IMR-90 (cell line): ENCODE results near the gene CROCC. TPM values are rescaled to one million over a fixed set of nuclear protein-coding genes. Genes with fewer than 3 reads are reported as not detected.

Experiments
- ATAC-seq: fragments of 200-7000 bp; cut with Tn5 transposase; 2 replicates; pipeline ENCODE4 v1.9.1; 2020; ENCODE audit warnings: low read depth, mild to moderate bottlenecking, moderate library complexity
- BruUV-seq: library from RNA; stranded (reverse); fragments of 400-500 nt; replicated peaks from 2 replicates; lab custom pipeline; 2021; lab: Mats Ljungman, UMichigan
- CTCF ChIA-PET: fragments of 300-600 bp; formaldehyde crosslinking; extraction: SDS; loops from one replicate; lab custom pipeline; 2021; ENCODE audit warnings: antibody characterized with exemption; lab: Yijun Ruan, JAX
- POLR2A ChIA-PET: fragments of 300-600 bp; sonication (Branson Sonifier 250); formaldehyde crosslinking; loops from one replicate; lab custom pipeline; 2022; ENCODE audit warnings: antibody characterized with exemption; ENCODE audit not compliant: unreplicated experiment; lab: Charles Lee
- DNase-seq: peaks from one replicate; pipeline ENCODE4 v3.0.0; 2013
- H2AFZ ChIP-seq: replicated peaks from 2 replicates; pipeline ENCODE3; 2013; ENCODE audit warnings: low read length, mild to moderate bottlenecking; ENCODE audit not compliant: poor library complexity
- H2AK5ac ChIP-seq: 2 replicates; pipeline ENCODE4 v1.6.1; 2013; ENCODE audit warnings: low read depth, low read length, inconsistent platforms
- H2AK9ac ChIP-seq: replicated peaks from 2 replicates; pipeline ENCODE3; 2013; ENCODE audit warnings: mild to moderate bottlenecking, low read depth, low read length, moderate library complexity; ENCODE audit not compliant: poor library complexity
- H2BK120ac ChIP-seq: 2 replicates; pipeline ENCODE4 v1.6.1; 2013; ENCODE audit warnings: low read depth, low read length, inconsistent platforms
- H2BK15ac ChIP-seq: 3 replicates; pipeline ENCODE4 v1.6.1; 2013; ENCODE audit warnings: low read depth, low read length, inconsistent platforms
- H2BK20ac ChIP-seq: 2 replicates; pipeline ENCODE4 v1.6.1; 2013; ENCODE audit warnings: low read depth, mild to moderate bottlenecking, inconsistent platforms, low read length, moderate library complexity
- H2BK5ac ChIP-seq: 2 replicates; pipeline ENCODE4 v1.6.1; 2013; ENCODE audit warnings: mild to moderate bottlenecking, low read depth, low read length, inconsistent platforms; ENCODE audit not compliant: poor library complexity, severe bottlenecking
- H3K14ac ChIP-seq: replicated peaks from 2 replicates; pipeline ENCODE4 v1.6.1; 2013; ENCODE audit warnings: low read depth, low read length, inconsistent platforms
- H3K18ac ChIP-seq: 2 replicates; pipeline ENCODE4 v1.6.1; 2013; ENCODE audit warnings: low read depth, low read length, control low read depth
- H3K23ac ChIP-seq: 2 replicates; pipeline ENCODE4 v1.6.1; 2013; ENCODE audit warnings: low read depth, low read length, inconsistent platforms
- H3K27ac ChIP-seq: 2 replicates; pipeline ENCODE4 v1.5.1; 2013; ENCODE audit warnings: mild to moderate bottlenecking, control low read depth, low read length; ENCODE audit not compliant: insufficient read depth
- H3K27me3 ChIP-seq: 2 replicates; pipeline ENCODE4 v1.6.1; 2013; ENCODE audit warnings: low read length; ENCODE audit not compliant: control insufficient read depth, insufficient read depth
- H3K36me3 ChIP-seq: 2 replicates; pipeline ENCODE4 v1.6.1; 2013; ENCODE audit warnings: low read length, mixed read lengths; ENCODE audit not compliant: control insufficient read depth, insufficient read depth
- H3K4ac ChIP-seq: 2 replicates; pipeline ENCODE4 v1.6.1; 2013; ENCODE audit warnings: low read depth, low read length, inconsistent platforms
- H3K4me1 ChIP-seq: 2 replicates; pipeline ENCODE4 v1.6.1; 2013; ENCODE audit warnings: low read length, mixed read lengths; ENCODE audit not compliant: control insufficient read depth, insufficient read depth
- H3K4me2 ChIP-seq: 2 replicates; pipeline ENCODE4 v1.6.1; 2013; ENCODE audit warnings: low read depth, mild to moderate bottlenecking, control low read depth, low read length, moderate library complexity
- H3K4me3 ChIP-seq: 2 replicates; pipeline ENCODE4 v1.5.1; 2013; ENCODE audit warnings: low read depth, mild to moderate bottlenecking, control low read depth, low read length, moderate library complexity; ENCODE audit not compliant: insufficient read depth
- H3K56ac ChIP-seq: 2 replicates; pipeline ENCODE4 v1.6.1; 2013; ENCODE audit warnings: low read length, inconsistent platforms; ENCODE audit not compliant: insufficient read depth; ENCODE audit errors: extremely low read depth
- H3K79me1 ChIP-seq, 2 experiments: 2 replicates each; pipeline ENCODE4 v1.6.1; 2013; ENCODE audit warnings: low read length in 2 of 2, inconsistent platforms in 1 of 2, low read depth in 1 of 2
- H3K9ac ChIP-seq: 2 replicates; pipeline ENCODE4 v1.6.1; 2013; ENCODE audit warnings: low read depth, low read length, control low read depth
- H3K9me1 ChIP-seq: 2 replicates; pipeline ENCODE4 v1.6.1; 2013; ENCODE audit warnings: low read length, inconsistent platforms; ENCODE audit not compliant: insufficient read depth
- H3K9me3 ChIP-seq: 2 replicates; pipeline ENCODE4 v1.6.1; 2013; ENCODE audit warnings: low read length; ENCODE audit not compliant: control insufficient read depth, insufficient read depth
- H4K20me1 ChIP-seq: 2 replicates; pipeline ENCODE4 v1.6.1; 2013; ENCODE audit warnings: low read length, inconsistent platforms; ENCODE audit not compliant: insufficient read depth
- H4K5ac ChIP-seq: 2 replicates; pipeline ENCODE4 v1.6.1; 2013; ENCODE audit warnings: mild to moderate bottlenecking, low read depth, low read length, control low read depth
- H4K8ac ChIP-seq, 2 experiments: 2 replicates each; pipeline ENCODE4 v1.6.1; 2013; ENCODE audit warnings: low read depth in 2 of 2, low read length in 2 of 2, control low read depth in 1 of 2, inconsistent platforms in 1 of 2
- H4K91ac ChIP-seq: 2 replicates; pipeline ENCODE4 v1.6.1; 2013; ENCODE audit warnings: low read depth, low read length, inconsistent platforms; ENCODE audit not compliant: insufficient read depth
- BHLHE40 ChIP-seq: fragments of 150-350 bp; IDR thresholded peaks from 2 replicates; pipeline ENCODE4 v1.6.1; 2016; ENCODE audit warnings: mild to moderate bottlenecking, low read depth, low read length
- CEBPB ChIP-seq: IDR thresholded peaks from 2 replicates; pipeline ENCODE4 v1.6.1; 2012; ENCODE audit warnings: low read depth, low read length, improper control_type of control experiment
- CHD1 ChIP-seq: IDR thresholded peaks from 2 replicates; pipeline ENCODE4 v1.6.1; 2012; ENCODE audit warnings: low read depth, low read length, improper control_type of control experiment
- ELK1 ChIP-seq: fragments of 150-350 bp; IDR thresholded peaks from 2 replicates; pipeline ENCODE4 v1.6.1; 2016; ENCODE audit warnings: low read depth, mild to moderate bottlenecking, low read length, moderate library complexity, borderline replicate concordance
- FOS ChIP-seq: fragments of 150-350 bp; IDR thresholded peaks from 2 replicates; pipeline ENCODE4 v1.6.1; 2016; ENCODE audit warnings: low read depth, low read length
- MAFK ChIP-seq: IDR thresholded peaks from 2 replicates; pipeline ENCODE4 v1.6.1; 2012; ENCODE audit warnings: low read depth, low read length, improper control_type of control experiment
- MAZ ChIP-seq: IDR thresholded peaks from 2 replicates; pipeline ENCODE4 v1.6.1; 2012; ENCODE audit warnings: low read depth, mild to moderate bottlenecking, low read length, improper control_type of control experiment, moderate library complexity, borderline replicate concordance
- MXI1 ChIP-seq: IDR thresholded peaks from 2 replicates; pipeline ENCODE4 v1.6.1; 2012; ENCODE audit warnings: low read depth, mild to moderate bottlenecking, low read length, moderate library complexity, borderline replicate concordance
- NFE2L2 ChIP-seq: fragments of 150-350 bp; IDR thresholded peaks from 2 replicates; pipeline ENCODE4 v1.6.1; 2016; ENCODE audit warnings: low read depth, mild to moderate bottlenecking, low read length
- POLR2A ChIP-seq: IDR thresholded peaks from 2 replicates; pipeline ENCODE4 v1.6.1; 2012; ENCODE audit warnings: mild to moderate bottlenecking, low read depth, low read length
- RAD21 ChIP-seq: IDR thresholded peaks from 2 replicates; pipeline ENCODE4 v1.6.1; 2012; ENCODE audit warnings: low read length, improper control_type of control experiment
- RCOR1 ChIP-seq: IDR thresholded peaks from 2 replicates; pipeline ENCODE4 v1.6.1; 2012; ENCODE audit warnings: mild to moderate bottlenecking, low read length, improper control_type of control experiment; ENCODE audit not compliant: insufficient replicate concordance
- RFX5 ChIP-seq: IDR thresholded peaks from 2 replicates; pipeline ENCODE4 v1.8.0; 2012; ENCODE audit warnings: low read depth, mild to moderate bottlenecking, low read length, moderate library complexity
- SMC3 ChIP-seq: fragments of 150-350 bp; IDR thresholded peaks from 2 replicates; pipeline ENCODE4 v1.6.1; 2016; ENCODE audit warnings: low read depth, mild to moderate bottlenecking, antibody characterized with exemption, low read length, moderate library complexity
- WGBS, 2 experiments: methylation state at CpG; one replicate each; pipeline versions ENCODE4 v1.1.5 to v1.1.7; 2013; ENCODE audit warnings: missing lambda C conversion rate in 2 of 2; ENCODE audit not compliant: insufficient read length in 1 of 2; ENCODE audit errors: extremely low coverage in 2 of 2; 5-methylcytosine and 5-hydroxymethylcytosine counted together
- dilution Hi-C: fragments of 300-500 bp; cut with HindIII; formaldehyde crosslinking; loops from one replicate; pipeline ENCODE4 v1.14.3; 2018; ENCODE audit warnings: low sequenced_read_pairs; ENCODE audit not compliant: unreplicated experiment
- in situ Hi-C: fragments of 300-500 bp; cut with MboI; formaldehyde crosslinking; loops from 3 replicates; pipeline ENCODE4 v1.14.3; 2019; ENCODE audit warnings: low sequenced_read_pairs, inconsistent platforms, mixed read lengths
- intact Hi-C: fragments of 100-400 bp; cut with micrococcal nuclease; formaldehyde crosslinking; loops from 2 replicates; pipeline ENCODE4 v1.10.0; 2022
- polyA plus RNA-seq, 3 experiments: library from polyadenylated mRNA; depleted of rRNA; stranded (reverse); fragments of >200 nt; gene quantifications; 2 replicates each; pipeline ENCODE4 v1.2.3, GENCODE V29; 2012; ENCODE audit warnings: low replicate concordance in 1 of 3
- total RNA-seq: library from RNA; depleted of rRNA; stranded (reverse); fragments of >200 nt; gene quantifications from 2 replicates; pipeline ENCODE4 v1.2.3, GENCODE V29; 2012
- TF ChIP-seq, protein P1 (sequence below): conservative IDR thresholded peaks from 2 replicates; pipeline ENCODE4 v1.5.1; 2012; ENCODE audit warnings: mild to moderate bottlenecking, low read depth, low read length, improper control_type of control experiment
- TF ChIP-seq, protein P2 (sequence below): fragments of 150-350 bp; IDR thresholded peaks from 2 replicates; pipeline ENCODE4 v1.6.1; 2017; ENCODE audit warnings: mild to moderate bottlenecking, antibody characterized with exemption, low read length, low read depth

The CROCC gene
- total and polyA plus RNA-seq, 2 of the 4 experiments (the other 2 are of a cell fraction): 7.5 to 13.7 TPM

- Histone ChIP-seq H2AK9ac (peak overlapping the region; percentile 85), H3K27me3 (no peaks in the 10 kb centered on the region), H4K5ac (no peak overlapping the region), H2AK5ac (peak overlapping the region; percentile 57), H3K9ac (peak overlapping the region; percentile 26; the same call in 1 of the 2 replicates), H3K56ac (no peak overlapping the region), H2BK120ac (no peak overlapping the region), H4K91ac (no peak overlapping the region), H3K36me3 (no peaks in the 10 kb centered on the region), H2AFZ (peak overlapping the region; percentile 99), H3K4me2 (peak overlapping the region; percentile 87), H3K18ac (no peak overlapping the region), H4K8ac (no peak overlapping the region), H3K23ac (peak overlapping the region; percentile 91), H4K20me1 (peaks cover 13% of the 10 kb centered on the region; the same call in 1 of the 2 replicates), H3K79me1 (peaks cover 7 to 14% of the 10 kb centered on the region in 2 experiments; a peak in 3 of 4 replicates), H2BK20ac (no peak overlapping the region), H3K4ac (peak overlapping the region; percentile 56; the same call in 1 of the 2 replicates), H3K14ac (no peak overlapping the region; the same call in none of the 2 replicates), H3K4me3 (peak overlapping the region; percentile 91), H3K9me3 (no peaks in the 10 kb centered on the region), H3K27ac (no peak overlapping the region; the same call in 1 of the 2 replicates), H3K4me1 (peaks cover 8% of the 10 kb centered on the region), H2BK5ac (no peak overlapping the region), H3K9me1 (peaks cover 3% of the 10 kb centered on the region; the same call in 1 of the 2 replicates), H2BK15ac (no peak overlapping the region)
- intact Hi-C loops (no loop called here), in situ Hi-C loops (no loop called here), dilution Hi-C loops (no loop called here)
- ATAC-seq (no peak), DNase-seq (no peak)
- ChIA-PET POLR2A (no interaction called here), CTCF (no interaction called here)
- no CpG with 5 or more reads among the region's 15 CpGs for WGBS, 2 experiments
- TF ChIP-seq, protein P1, sequence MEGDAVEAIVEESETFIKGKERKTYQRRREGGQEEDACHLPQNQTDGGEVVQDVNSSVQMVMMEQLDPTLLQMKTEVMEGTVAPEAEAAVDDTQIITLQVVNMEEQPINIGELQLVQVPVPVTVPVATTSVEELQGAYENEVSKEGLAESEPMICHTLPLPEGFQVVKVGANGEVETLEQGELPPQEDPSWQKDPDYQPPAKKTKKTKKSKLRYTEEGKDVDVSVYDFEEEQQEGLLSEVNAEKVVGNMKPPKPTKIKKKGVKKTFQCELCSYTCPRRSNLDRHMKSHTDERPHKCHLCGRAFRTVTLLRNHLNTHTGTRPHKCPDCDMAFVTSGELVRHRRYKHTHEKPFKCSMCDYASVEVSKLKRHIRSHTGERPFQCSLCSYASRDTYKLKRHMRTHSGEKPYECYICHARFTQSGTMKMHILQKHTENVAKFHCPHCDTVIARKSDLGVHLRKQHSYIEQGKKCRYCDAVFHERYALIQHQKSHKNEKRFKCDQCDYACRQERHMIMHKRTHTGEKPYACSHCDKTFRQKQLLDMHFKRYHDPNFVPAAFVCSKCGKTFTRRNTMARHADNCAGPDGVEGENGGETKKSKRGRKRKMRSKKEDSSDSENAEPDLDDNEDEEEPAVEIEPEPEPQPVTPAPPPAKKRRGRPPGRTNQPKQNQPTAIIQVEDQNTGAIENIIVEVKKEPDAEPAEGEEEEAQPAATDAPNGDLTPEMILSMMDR: no peak
- TF ChIP-seq BHLHE40: no peak
- no peak for TF ChIP-seq CHD1
- no peak for TF ChIP-seq NFE2L2
- no peak for TF ChIP-seq FOS
- no peak for TF ChIP-seq MXI1
- TF ChIP-seq RCOR1: no peak
- TF ChIP-seq CEBPB: no peak
- no peak for TF ChIP-seq SMC3
- no peak for TF ChIP-seq MAZ
- TF ChIP-seq RAD21: no peak
- no peak for TF ChIP-seq RFX5
- TF ChIP-seq ELK1: no peak
- TF ChIP-seq, protein P2, sequence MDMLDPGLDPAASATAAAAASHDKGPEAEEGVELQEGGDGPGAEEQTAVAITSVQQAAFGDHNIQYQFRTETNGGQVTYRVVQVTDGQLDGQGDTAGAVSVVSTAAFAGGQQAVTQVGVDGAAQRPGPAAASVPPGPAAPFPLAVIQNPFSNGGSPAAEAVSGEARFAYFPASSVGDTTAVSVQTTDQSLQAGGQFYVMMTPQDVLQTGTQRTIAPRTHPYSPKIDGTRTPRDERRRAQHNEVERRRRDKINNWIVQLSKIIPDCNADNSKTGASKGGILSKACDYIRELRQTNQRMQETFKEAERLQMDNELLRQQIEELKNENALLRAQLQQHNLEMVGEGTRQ: no peak
- TF ChIP-seq POLR2A: no peak
- no peak for TF ChIP-seq MAFK
- no TSS peak for BruUV-seq
Observed at GRCh38 chr1:17011092-17011438, 89.3 kb downstream of the CROCC start.
